Adrenal gland (tissue), 5 donors: ENCODE measurements around the gene MARCHF2.

Experiments used
- CTCF ChIP-seq, 6 experiments: fragments of 450-650 bp in 4 of 6; fragments of 200-600 bp in 2 of 6; sonication (generic) in 1 of 6; IDR thresholded peaks; 1 replicate in 5 of 6; 2 replicates in 1 of 6; pipeline versions ENCODE4 v1.5.1 to v1.8.0; 2016 to 2021; ENCODE audit warnings: antibody characterized with exemption in 6 of 6, mild to moderate bottlenecking in 2 of 6, moderate library complexity in 1 of 6
- POLR2A ChIP-seq, 2 donors: fragments of 450-650 bp; IDR thresholded peaks; one replicate each; pipeline ENCODE4 v1.6.1; 2017; ENCODE audit warnings: antibody characterized with exemption in 2 of 2, mild to moderate bottlenecking in 2 of 2, moderate library complexity in 1 of 2
- donor health status: DM: no; HTN: no; CAD: no.

GRCh38 chr19:8458380-8458779 lies 45.3 kb downstream of the MARCHF2 start:
- no peak for TF ChIP-seq CTCF (IDR thresholded peaks at IDR 0.05)
- no peak for TF ChIP-seq POLR2A (IDR thresholded peaks at IDR 0.05)
